ENCODE results near the gene DOCK1. TPM values are rescaled to one million over a fixed set of nuclear protein-coding genes. Genes with fewer than 3 reads are reported as not detected.

The DOCK1 gene
- total RNA-seq, 1 donor from 2014 or later = 25.8 TPM

- no peaks in the 10 kb centered on the region for H3K9me3 ChIP-seq
- no peak overlapping the region for H3K4me3 ChIP-seq
- no peak for DNase-seq (ENCODE audit: low spot score in 2 of 2)
- H3K36me3 ChIP-seq = peaks cover 26 to 69% of the 10 kb centered on the region in 2 donors
- no peak for TF ChIP-seq CTCF (IDR thresholded peaks at IDR 0.05)
- no peaks in the 10 kb centered on the region for H3K4me1 ChIP-seq
- intact Hi-C loops (cut with DNase I) = no loop called here
- no peak overlapping the region for H3K27ac ChIP-seq
- H3K27me3 ChIP-seq = no peaks in the 10 kb centered on the region
Measured at GRCh38 chr10:127024685-127025435, 119.6 kb downstream of the DOCK1 start.

- Histone ChIP-seq H3K27ac (no peak overlapping the region), H3K4me3 (no peak overlapping the region), H3K4me1 (no peaks in the 10 kb centered on the region), H3K9me3 (no peaks in the 10 kb centered on the region), H3K27me3 (no peaks in the 10 kb centered on the region), H3K36me3 (peaks cover 38 to 86% of the 10 kb centered on the region in 2 donors)
- TF ChIP-seq CTCF (IDR thresholded peaks at IDR 0.05) = no peak
- DNase-seq (ENCODE audit: low spot score in 2 of 2) = no peak
- intact Hi-C loops (cut with DNase I) = no loop called here
Measured at GRCh38 chr10:127027786-127028185, 122.6 kb downstream of the DOCK1 start.

- Histone ChIP-seq H3K36me3 (peaks cover 40 to 88% of the 10 kb centered on the region in 2 donors), H3K27ac (no peak overlapping the region), H3K9me3 (no peaks in the 10 kb centered on the region), H3K4me3 (no peak overlapping the region), H3K4me1 (no peaks in the 10 kb centered on the region), H3K27me3 (no peaks in the 10 kb centered on the region)
- intact Hi-C loops (cut with DNase I) = no loop called here
- DNase-seq (ENCODE audit: low spot score in 2 of 2) = no peak
- no peak for TF ChIP-seq CTCF (IDR thresholded peaks at IDR 0.05)
Measured at GRCh38 chr10:127028556-127028955, 123.3 kb downstream of the DOCK1 start.

GRCh38 chr10:127029061-127029460, 123.8 kb downstream of the DOCK1 start:
- H3K9me3 ChIP-seq = no peaks in the 10 kb centered on the region
- peaks cover 40 to 84% of the 10 kb centered on the region in 2 donors for H3K36me3 ChIP-seq
- intact Hi-C loops (cut with DNase I) = no loop called here
- no peak overlapping the region for H3K27ac ChIP-seq
- H3K4me3 ChIP-seq = no peak overlapping the region
- DNase-seq (ENCODE audit: low spot score in 2 of 2) = no peak
- no peaks in the 10 kb centered on the region for H3K4me1 ChIP-seq
- no peak for TF ChIP-seq CTCF (IDR thresholded peaks at IDR 0.05)
- H3K27me3 ChIP-seq = no peaks in the 10 kb centered on the region

GRCh38 chr10:127033216-127034033, 128.2 kb downstream of the DOCK1 start:
- Histone ChIP-seq H3K9me3 (no peaks in the 10 kb centered on the region), H3K4me1 (no peaks in the 10 kb centered on the region), H3K36me3 (peaks cover 45 to 71% of the 10 kb centered on the region in 2 donors), H3K4me3 (no peak overlapping the region), H3K27me3 (no peaks in the 10 kb centered on the region), H3K27ac (no peak overlapping the region)
- TF ChIP-seq CTCF (IDR thresholded peaks at IDR 0.05) = no peak
- no peak for DNase-seq (ENCODE audit: low spot score in 2 of 2)
- intact Hi-C loops (cut with DNase I) = no loop called here
